ENCODE data around the gene SUGCT.
"Not testable (repeated sequence)": the region's sequence is repeated elsewhere in the genome, so short reads cannot be mapped to it uniquely, and the experiment has no call there.

The SUGCT gene

GRCh38 chr7:40332516-40332915 lies 197.7 kb downstream of the SUGCT start:
- FAIRE-seq = no peak

- no peak for FAIRE-seq
Observed at GRCh38 chr7:40341836-40342235, 207.0 kb downstream of the SUGCT start.

- no peak for FAIRE-seq
Observed at GRCh38 chr7:40346554-40346953, 211.7 kb downstream of the SUGCT start.

GRCh38 chr7:40348126-40348728 lies 213.4 kb downstream of the SUGCT start:
- FAIRE-seq = no peak

- FAIRE-seq = no peak
Observed at GRCh38 chr7:40350100-40350499, 215.3 kb downstream of the SUGCT start.

- no peak for FAIRE-seq
Observed at GRCh38 chr7:40354711-40355110, 219.9 kb downstream of the SUGCT start.

GRCh38 chr7:40356312-40356711 lies 221.5 kb downstream of the SUGCT start:
- no peak for FAIRE-seq

GRCh38 chr7:40356871-40357709 lies 222.3 kb downstream of the SUGCT start:
- FAIRE-seq = no peak

- no peak for FAIRE-seq
Observed at GRCh38 chr7:40369641-40370277, 235.0 kb downstream of the SUGCT start.

GRCh38 chr7:40371806-40372440 lies 237.1 kb downstream of the SUGCT start:
- no peak for FAIRE-seq

GRCh38 chr7:40374575-40374974 lies 239.8 kb downstream of the SUGCT start:
- no peak for FAIRE-seq

- no peak for FAIRE-seq
Observed at GRCh38 chr7:40380111-40380510, 245.3 kb downstream of the SUGCT start.

GRCh38 chr7:40382145-40382544 lies 247.3 kb downstream of the SUGCT start:
- peak; percentile 18 for FAIRE-seq

- no peak for FAIRE-seq
Observed at GRCh38 chr7:40393660-40394059, 258.9 kb downstream of the SUGCT start.

- FAIRE-seq = no peak
Observed at GRCh38 chr7:40394400-40394799, 259.6 kb downstream of the SUGCT start.

- FAIRE-seq = no peak
Observed at GRCh38 chr7:40400525-40400924, 265.7 kb downstream of the SUGCT start.

- no peak for FAIRE-seq
Observed at GRCh38 chr7:40401406-40401805, 266.6 kb downstream of the SUGCT start.

GRCh38 chr7:40402661-40403060 lies 267.9 kb downstream of the SUGCT start:
- no peak for FAIRE-seq

GRCh38 chr7:40403703-40404476 lies 269.1 kb downstream of the SUGCT start:
- no peak for FAIRE-seq

GRCh38 chr7:40405991-40406390 lies 271.2 kb downstream of the SUGCT start:
- no peak for FAIRE-seq

- FAIRE-seq = no peak
Observed at GRCh38 chr7:40412323-40412722, 277.5 kb downstream of the SUGCT start.

- FAIRE-seq = not testable (repeated sequence)
Observed at GRCh38 chr7:40414704-40415103, 279.9 kb downstream of the SUGCT start.

- FAIRE-seq = no peak
Observed at GRCh38 chr7:40418448-40418847, 283.6 kb downstream of the SUGCT start.
